ENCODE data around the gene ATP8B1. TPM values are rescaled to one million over a fixed set of nuclear protein-coding genes. Genes with fewer than 3 reads are reported as not detected.

Gene ATP8B1
- total RNA-seq, 2 donors from 2014 or later: 33.5 to 103 TPM

DNA sequence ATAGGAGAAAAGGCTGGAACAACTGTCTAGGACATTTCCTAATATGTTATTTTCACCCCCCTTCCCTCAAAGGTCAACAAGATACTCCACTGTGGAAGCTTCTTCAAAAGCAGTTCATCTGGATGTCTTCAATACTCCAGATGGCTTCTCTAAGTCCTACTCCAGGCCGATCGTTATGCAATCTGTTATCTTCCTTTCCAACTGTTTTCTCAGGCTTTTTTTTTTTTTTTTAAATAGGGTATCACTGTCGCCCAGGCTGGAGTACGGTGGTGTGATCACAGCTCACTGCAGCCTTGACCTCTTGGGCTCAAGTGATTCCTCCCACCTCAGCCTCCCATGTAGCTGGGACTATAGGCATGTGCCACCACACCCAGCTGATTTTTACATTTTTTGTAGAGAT is 26.3 kb downstream of the ATP8B1 start:
- H3K9me3 ChIP-seq: no peaks in the 10 kb centered on the region
- intact Hi-C loops (cut with DNase I): no loop called here
- H3K27ac ChIP-seq: peak overlapping the region; percentile 60 to 69
- no peak for TF ChIP-seq POLR2AphosphoS5 (IDR thresholded peaks at IDR 0.05)
- TF ChIP-seq POLR2A (IDR thresholded peaks at IDR 0.05): no peak
- TF ChIP-seq, protein P1, sequence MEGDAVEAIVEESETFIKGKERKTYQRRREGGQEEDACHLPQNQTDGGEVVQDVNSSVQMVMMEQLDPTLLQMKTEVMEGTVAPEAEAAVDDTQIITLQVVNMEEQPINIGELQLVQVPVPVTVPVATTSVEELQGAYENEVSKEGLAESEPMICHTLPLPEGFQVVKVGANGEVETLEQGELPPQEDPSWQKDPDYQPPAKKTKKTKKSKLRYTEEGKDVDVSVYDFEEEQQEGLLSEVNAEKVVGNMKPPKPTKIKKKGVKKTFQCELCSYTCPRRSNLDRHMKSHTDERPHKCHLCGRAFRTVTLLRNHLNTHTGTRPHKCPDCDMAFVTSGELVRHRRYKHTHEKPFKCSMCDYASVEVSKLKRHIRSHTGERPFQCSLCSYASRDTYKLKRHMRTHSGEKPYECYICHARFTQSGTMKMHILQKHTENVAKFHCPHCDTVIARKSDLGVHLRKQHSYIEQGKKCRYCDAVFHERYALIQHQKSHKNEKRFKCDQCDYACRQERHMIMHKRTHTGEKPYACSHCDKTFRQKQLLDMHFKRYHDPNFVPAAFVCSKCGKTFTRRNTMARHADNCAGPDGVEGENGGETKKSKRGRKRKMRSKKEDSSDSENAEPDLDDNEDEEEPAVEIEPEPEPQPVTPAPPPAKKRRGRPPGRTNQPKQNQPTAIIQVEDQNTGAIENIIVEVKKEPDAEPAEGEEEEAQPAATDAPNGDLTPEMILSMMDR (IDR thresholded peaks at IDR 0.05): no peak
- 47% methylated on average over 4 of the region's 4 CpGs for WGBS
- no peak overlapping the region for H3K4me3 ChIP-seq
- H3K36me3 ChIP-seq: no peaks in the 10 kb centered on the region
- no peak for DNase-seq (ENCODE audit: low spot score)
- H3K27me3 ChIP-seq (replicated peaks; ENCODE audit: insufficient read depth): no peaks in the 10 kb centered on the region
- H3K4me1 ChIP-seq (replicated peaks): peaks cover 6% of the 10 kb centered on the region

DNA sequence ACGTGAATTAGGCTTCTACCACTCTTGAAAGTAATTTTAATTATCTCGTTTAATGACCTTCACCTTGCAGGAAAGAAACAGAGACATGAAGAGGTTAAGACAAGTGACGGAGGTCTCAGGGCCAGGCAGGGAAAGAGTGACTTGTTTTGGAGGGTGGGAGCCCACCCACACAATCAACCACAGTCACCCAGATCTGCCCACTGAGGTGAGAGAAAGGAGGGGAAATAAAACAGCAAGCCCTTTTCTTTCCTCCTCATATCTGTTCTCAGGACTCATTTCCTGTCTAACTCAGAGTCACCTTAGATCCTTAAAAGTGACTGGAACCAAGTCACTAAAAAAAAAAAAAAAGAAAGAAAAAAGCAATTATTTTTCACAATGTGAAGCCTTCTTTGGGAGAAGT is 26.8 kb downstream of the ATP8B1 start:
- WGBS: 55% methylated on average over 3 of the region's 3 CpGs
- H3K4me1 ChIP-seq (replicated peaks): peaks cover 10% of the 10 kb centered on the region
- no peak overlapping the region for H3K4me3 ChIP-seq
- peak overlapping the region; percentile 60 to 69 for H3K27ac ChIP-seq
- intact Hi-C loops (cut with DNase I): no loop called here
- no peaks in the 10 kb centered on the region for H3K36me3 ChIP-seq
- TF ChIP-seq, protein P1 (IDR thresholded peaks at IDR 0.05): no peak
- no peak for TF ChIP-seq POLR2AphosphoS5 (IDR thresholded peaks at IDR 0.05)
- no peak for TF ChIP-seq POLR2A (IDR thresholded peaks at IDR 0.05)
- H3K9me3 ChIP-seq: no peaks in the 10 kb centered on the region
- no peak for DNase-seq (ENCODE audit: low spot score)
- H3K27me3 ChIP-seq (replicated peaks; ENCODE audit: insufficient read depth): no peaks in the 10 kb centered on the region

DNA sequence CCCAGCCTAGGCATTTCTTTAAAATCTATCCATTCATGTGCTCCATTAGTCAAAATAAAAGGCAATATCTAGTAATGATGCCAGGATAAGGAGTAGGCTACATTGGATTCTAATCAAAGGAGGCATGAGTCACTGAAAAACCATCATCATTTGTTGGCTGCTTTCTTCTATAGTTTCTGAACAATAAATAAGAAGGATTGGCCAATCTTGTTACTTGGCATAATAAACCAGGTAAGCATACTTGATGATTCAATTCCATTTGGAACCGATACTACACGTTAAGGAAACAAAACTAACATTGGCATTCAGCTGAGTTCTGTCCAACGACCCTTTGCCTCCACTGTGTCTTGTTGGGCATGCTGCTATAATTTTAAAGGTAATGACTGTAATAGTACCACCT is 27.2 kb downstream of the ATP8B1 start:
- TF ChIP-seq, protein P1 (IDR thresholded peaks at IDR 0.05): no peak
- TF ChIP-seq POLR2AphosphoS5 (IDR thresholded peaks at IDR 0.05): peak; percentile 78

DNA sequence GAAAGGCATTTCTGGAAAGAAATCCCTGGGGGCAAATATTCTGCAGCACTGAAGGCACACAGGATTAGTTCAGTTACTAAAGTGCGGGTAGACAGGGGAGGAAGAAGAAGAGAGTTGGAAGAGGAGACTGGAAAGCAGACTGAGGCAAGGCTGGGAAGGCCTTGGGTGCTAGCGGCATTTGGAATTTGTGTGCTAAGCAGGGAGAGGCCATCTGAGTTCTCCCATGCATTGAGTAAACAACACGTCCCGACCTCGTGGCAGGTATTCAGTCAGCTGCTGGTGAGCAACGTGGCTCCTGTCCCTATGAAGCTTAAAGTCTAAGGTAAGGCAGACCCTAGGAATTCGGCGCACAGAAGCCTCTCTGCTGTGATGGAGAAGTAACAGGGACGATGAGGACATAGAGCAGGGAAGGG is 30.7 kb downstream of the ATP8B1 start:
- intact Hi-C loops (cut with DNase I): no loop called here
- no peaks in the 10 kb centered on the region for H3K9me3 ChIP-seq
- 64% methylated on average over 9 of the region's 9 CpGs for WGBS
- peaks cover 11% of the 10 kb centered on the region for H3K4me1 ChIP-seq (replicated peaks)
- H3K27ac ChIP-seq: peak overlapping the region; percentile 56 to 65
- H3K4me3 ChIP-seq: no peak overlapping the region
- peak; percentile 64 for DNase-seq (ENCODE audit: low spot score)
- TF ChIP-seq, protein P1 (IDR thresholded peaks at IDR 0.05): no peak
- TF ChIP-seq POLR2A (IDR thresholded peaks at IDR 0.05): no peak
- peak; percentile 58 for TF ChIP-seq POLR2AphosphoS5 (IDR thresholded peaks at IDR 0.05)
- H3K36me3 ChIP-seq: no peaks in the 10 kb centered on the region
- no peaks in the 10 kb centered on the region for H3K27me3 ChIP-seq (replicated peaks; ENCODE audit: insufficient read depth)

More for the DNA sequence above, 27.2 kb downstream of the ATP8B1 start:
- Histone ChIP-seq H3K27me3 (replicated peaks; ENCODE audit: insufficient read depth) (no peaks in the 10 kb centered on the region), H3K4me3 (no peak overlapping the region), H3K4me1 (replicated peaks) (peaks cover 11% of the 10 kb centered on the region), H3K27ac (peak overlapping the region; percentile 60 to 69), H3K36me3 (no peaks in the 10 kb centered on the region), H3K9me3 (no peaks in the 10 kb centered on the region)
- WGBS: 42% methylated on average over 3 of the region's 3 CpGs
- intact Hi-C loops (cut with DNase I): no loop called here
- DNase-seq (ENCODE audit: low spot score): peak; percentile 33

DNA sequence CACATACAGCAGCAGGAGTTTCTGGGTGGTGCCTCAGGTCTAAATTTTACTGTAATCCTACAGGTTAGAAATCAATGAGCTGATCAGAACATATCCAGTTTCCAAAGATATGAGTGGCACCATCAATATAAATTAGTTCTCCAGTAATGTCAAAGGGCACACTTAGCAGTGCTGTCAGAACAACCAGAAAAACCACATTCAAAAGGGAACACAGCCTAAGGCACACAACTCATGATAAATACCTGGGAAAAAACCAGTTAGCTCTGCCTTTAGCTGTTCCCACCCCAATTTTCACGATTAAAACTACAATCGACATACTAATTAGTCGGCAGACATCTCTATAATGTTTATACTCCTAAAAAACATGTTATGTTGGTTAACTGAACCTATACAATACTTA is 31.5 kb downstream of the ATP8B1 start:
- peak overlapping the region; percentile 56 to 65 for H3K27ac ChIP-seq
- TF ChIP-seq, protein P1 (IDR thresholded peaks at IDR 0.05): no peak
- TF ChIP-seq POLR2A (IDR thresholded peaks at IDR 0.05) (no peak), POLR2AphosphoS5 (IDR thresholded peaks at IDR 0.05) (no peak)
- WGBS: 50% methylated on average over 3 of the region's 3 CpGs
- peaks cover 11% of the 10 kb centered on the region for H3K4me1 ChIP-seq (replicated peaks)
- intact Hi-C loops (cut with DNase I): no loop called here
- no peak for DNase-seq (ENCODE audit: low spot score)
- no peak overlapping the region for H3K4me3 ChIP-seq
- no peaks in the 10 kb centered on the region for H3K9me3 ChIP-seq
- H3K36me3 ChIP-seq: no peaks in the 10 kb centered on the region
- no peaks in the 10 kb centered on the region for H3K27me3 ChIP-seq (replicated peaks; ENCODE audit: insufficient read depth)

Data from prostate gland (tissue), 2 donors.